ENCODE data around the gene AGBL1. TPM values are rescaled to one million over a fixed set of nuclear protein-coding genes. Genes with fewer than 3 reads are reported as not detected.

The AGBL1 gene
- total and polyA plus RNA-seq, 2 experiments from 2014 or later: 0.03 TPM; not detected in 1

DNA sequence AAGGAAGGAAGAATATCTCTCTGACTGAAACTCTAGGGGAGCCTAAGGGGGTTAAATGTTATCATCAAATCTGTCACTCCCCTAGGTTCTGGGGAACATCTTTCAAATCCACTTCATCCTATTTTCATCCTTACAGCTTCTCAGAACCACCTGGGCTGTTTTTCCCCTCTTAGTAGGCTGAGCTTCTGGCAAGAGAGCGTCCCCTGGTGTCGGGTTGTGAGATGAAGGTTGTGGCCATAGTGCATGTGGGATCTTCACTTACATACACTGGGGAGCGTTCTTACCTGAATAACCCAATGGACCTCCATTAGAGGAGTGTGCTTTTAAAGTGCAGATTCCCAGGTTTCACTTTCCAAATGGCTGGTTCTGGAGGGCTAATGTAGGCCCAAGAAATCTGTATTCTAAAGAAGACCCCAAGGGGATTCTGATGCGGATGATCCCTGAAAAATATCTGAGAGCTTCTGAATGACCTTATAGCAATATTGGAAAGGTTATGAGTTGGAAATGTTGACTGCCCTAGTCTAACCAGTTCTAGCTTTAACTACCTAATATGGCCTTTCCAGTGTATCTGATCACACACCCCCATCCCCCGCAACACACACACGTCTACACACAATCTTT, 663.7 kb downstream of the AGBL1 start (continued):
- TF ChIP-seq, protein P1, sequence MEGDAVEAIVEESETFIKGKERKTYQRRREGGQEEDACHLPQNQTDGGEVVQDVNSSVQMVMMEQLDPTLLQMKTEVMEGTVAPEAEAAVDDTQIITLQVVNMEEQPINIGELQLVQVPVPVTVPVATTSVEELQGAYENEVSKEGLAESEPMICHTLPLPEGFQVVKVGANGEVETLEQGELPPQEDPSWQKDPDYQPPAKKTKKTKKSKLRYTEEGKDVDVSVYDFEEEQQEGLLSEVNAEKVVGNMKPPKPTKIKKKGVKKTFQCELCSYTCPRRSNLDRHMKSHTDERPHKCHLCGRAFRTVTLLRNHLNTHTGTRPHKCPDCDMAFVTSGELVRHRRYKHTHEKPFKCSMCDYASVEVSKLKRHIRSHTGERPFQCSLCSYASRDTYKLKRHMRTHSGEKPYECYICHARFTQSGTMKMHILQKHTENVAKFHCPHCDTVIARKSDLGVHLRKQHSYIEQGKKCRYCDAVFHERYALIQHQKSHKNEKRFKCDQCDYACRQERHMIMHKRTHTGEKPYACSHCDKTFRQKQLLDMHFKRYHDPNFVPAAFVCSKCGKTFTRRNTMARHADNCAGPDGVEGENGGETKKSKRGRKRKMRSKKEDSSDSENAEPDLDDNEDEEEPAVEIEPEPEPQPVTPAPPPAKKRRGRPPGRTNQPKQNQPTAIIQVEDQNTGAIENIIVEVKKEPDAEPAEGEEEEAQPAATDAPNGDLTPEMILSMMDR (conservative IDR thresholded peaks at IDR 0.05; ENCODE audit: low read depth in 2 of 2): peak; percentile 92 to 98
- no peak for TF ChIP-seq NANOG (IDR thresholded peaks at IDR 0.05; ENCODE audit: borderline replicate concordance)
- TF ChIP-seq CREB1 (CRISPR knock-in tag; IDR thresholded peaks at IDR 0.05; ENCODE audit: low read depth): no peak
- no peak for TF ChIP-seq ZNF331 (CRISPR knock-in tag; IDR thresholded peaks at IDR 0.05; ENCODE audit: low read depth)
- TF ChIP-seq EZH2 (IDR thresholded peaks at IDR 0.05; ENCODE audit: low read depth, unreplicated experiment): no peak
- TF ChIP-seq, protein P2, sequence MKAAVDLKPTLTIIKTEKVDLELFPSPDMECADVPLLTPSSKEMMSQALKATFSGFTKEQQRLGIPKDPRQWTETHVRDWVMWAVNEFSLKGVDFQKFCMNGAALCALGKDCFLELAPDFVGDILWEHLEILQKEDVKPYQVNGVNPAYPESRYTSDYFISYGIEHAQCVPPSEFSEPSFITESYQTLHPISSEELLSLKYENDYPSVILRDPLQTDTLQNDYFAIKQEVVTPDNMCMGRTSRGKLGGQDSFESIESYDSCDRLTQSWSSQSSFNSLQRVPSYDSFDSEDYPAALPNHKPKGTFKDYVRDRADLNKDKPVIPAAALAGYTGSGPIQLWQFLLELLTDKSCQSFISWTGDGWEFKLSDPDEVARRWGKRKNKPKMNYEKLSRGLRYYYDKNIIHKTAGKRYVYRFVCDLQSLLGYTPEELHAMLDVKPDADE (IDR thresholded peaks at IDR 0.05): no peak

DNA sequence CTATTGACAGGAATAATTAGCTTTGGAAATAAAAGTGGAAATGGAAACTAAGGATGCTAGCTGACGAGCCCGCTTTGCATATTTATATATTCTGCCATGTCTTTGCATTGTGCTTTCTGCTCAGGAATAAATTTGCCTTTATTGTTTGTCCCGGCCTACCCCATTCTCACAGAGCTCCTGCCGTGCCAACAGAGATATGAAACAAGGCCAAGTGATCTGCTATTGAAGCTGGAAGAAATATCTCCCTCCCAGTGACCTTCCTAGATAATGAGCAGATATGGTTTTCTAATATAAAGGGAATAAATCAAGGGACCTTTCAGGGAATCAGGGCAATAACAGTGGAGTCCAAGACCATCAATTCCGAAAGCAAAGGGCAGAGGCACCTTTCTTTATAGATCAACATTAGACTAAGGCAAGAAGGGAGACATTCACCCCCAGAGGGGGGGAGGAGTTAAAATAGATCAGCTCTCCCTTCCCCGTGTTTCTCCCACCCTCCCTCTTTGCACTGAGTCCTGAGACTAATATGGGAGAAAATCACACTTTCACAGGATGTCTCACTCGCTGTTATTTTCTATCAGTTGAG, 664.6 kb downstream of the AGBL1 start:
- Histone ChIP-seq H2AFZ (no peak overlapping the region), H3K27me3 (ENCODE audit: insufficient read depth) (no peaks in the 10 kb centered on the region), H3K79me2 (replicated peaks; ENCODE audit: insufficient read depth) (no peaks in the 10 kb centered on the region), H3F3A (replicated peaks; ENCODE audit: low read depth) (no peaks in the 10 kb centered on the region), H4K20me1 (replicated peaks; ENCODE audit: insufficient read depth) (no peaks in the 10 kb centered on the region), H3K36me3 (ENCODE audit: insufficient read depth) (no peaks in the 10 kb centered on the region), H3K4me1 (ENCODE audit: insufficient read depth) (no peaks in the 10 kb centered on the region), H3K9me2 (ENCODE audit: insufficient read depth) (no peaks in the 10 kb centered on the region), H3K4me2 (no peak overlapping the region), H3K4me3 (no peak overlapping the region), H3K27ac (ENCODE audit: low read depth) (no peak overlapping the region)
- peaks cover 7% of the 10 kb centered on the region; the same call in 2 of the 3 replicates for H3K9me3 Mint-ChIP-seq
- no peak overlapping the region for H3K27ac Mint-ChIP-seq
- ATAC-seq (no peak), DNase-seq (ENCODE audit: low spot score) (no peak)
- peaks cover 5% of the 10 kb centered on the region; the same call in 2 of the 3 replicates for H3K4me1 Mint-ChIP-seq
- TF ChIP-seq EZH2phosphoT487 (IDR thresholded peaks at IDR 0.05; ENCODE audit: unreplicated experiment) (no peak), STAT1 (IDR thresholded peaks at IDR 0.05; ENCODE audit: unreplicated experiment) (no peak), ZNF114 (CRISPR knock-in tag; IDR thresholded peaks at IDR 0.05) (no peak), ZNF331 (CRISPR knock-in tag; IDR thresholded peaks at IDR 0.05; ENCODE audit: low read depth) (no peak)
- H3K4me3 Mint-ChIP-seq: no peak overlapping the region
- no peaks in the 10 kb centered on the region for H3K27me3 Mint-ChIP-seq (ENCODE audit: insufficient read depth, low read depth, poor library complexity)
- H3K36me3 Mint-ChIP-seq (ENCODE audit: low read depth): no peaks in the 10 kb centered on the region

DNA sequence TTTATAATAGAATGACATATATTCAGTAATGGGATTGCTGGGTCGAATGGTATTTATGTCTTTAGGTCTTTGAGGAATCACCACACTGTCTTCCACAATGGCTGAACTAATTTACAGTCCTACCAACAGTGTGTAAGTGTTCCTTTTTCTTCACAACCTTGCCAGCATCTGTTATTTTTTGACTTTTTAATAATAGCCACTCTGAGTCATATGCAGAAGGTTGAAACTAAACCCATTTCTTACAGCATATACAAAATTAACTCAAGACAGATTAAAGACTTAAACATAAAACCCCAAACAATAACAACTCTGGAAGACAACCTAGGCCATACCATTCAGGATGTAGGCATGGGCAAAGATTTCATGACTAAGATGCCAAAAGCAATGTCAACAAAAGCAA, 671.4 kb downstream of the AGBL1 start:
- peaks cover 7% of the 10 kb centered on the region; the same call in 2 of the 3 replicates for H3K9me3 Mint-ChIP-seq
- H4K20me1 ChIP-seq (replicated peaks; ENCODE audit: insufficient read depth): no peaks in the 10 kb centered on the region
- no peak overlapping the region for H3K27ac Mint-ChIP-seq
- DNase-seq (ENCODE audit: low spot score) (no peak), ATAC-seq (no peak)
- H3K4me2 ChIP-seq: no peak overlapping the region
- H3K27ac ChIP-seq (ENCODE audit: low read depth): no peak overlapping the region
- no peaks in the 10 kb centered on the region for H3K4me1 ChIP-seq (ENCODE audit: insufficient read depth)
- H3K27me3 ChIP-seq (ENCODE audit: insufficient read depth): no peaks in the 10 kb centered on the region
- no peaks in the 10 kb centered on the region for H3K36me3 Mint-ChIP-seq (ENCODE audit: low read depth)
- H3K27me3 Mint-ChIP-seq (ENCODE audit: insufficient read depth, low read depth, poor library complexity): no peaks in the 10 kb centered on the region
- H2AFZ ChIP-seq: no peak overlapping the region
- H3K9me2 ChIP-seq (ENCODE audit: insufficient read depth): no peaks in the 10 kb centered on the region
- no peaks in the 10 kb centered on the region for H3K36me3 ChIP-seq (ENCODE audit: insufficient read depth)
- no peaks in the 10 kb centered on the region for H3K79me2 ChIP-seq (replicated peaks; ENCODE audit: insufficient read depth)
- H3K4me3 Mint-ChIP-seq: no peak overlapping the region
- H3F3A ChIP-seq (replicated peaks; ENCODE audit: low read depth): no peaks in the 10 kb centered on the region
- no peaks in the 10 kb centered on the region for H3K4me1 Mint-ChIP-seq
- H3K4me3 ChIP-seq: no peak overlapping the region
- TF ChIP-seq ZNF331 (CRISPR knock-in tag; IDR thresholded peaks at IDR 0.05; ENCODE audit: low read depth) (no peak), NANOG (IDR thresholded peaks at IDR 0.05; ENCODE audit: borderline replicate concordance) (no peak), STAT1 (IDR thresholded peaks at IDR 0.05; ENCODE audit: unreplicated experiment) (no peak), POLR2AphosphoS5 (IDR thresholded peaks at IDR 0.05; ENCODE audit: low read depth) (no peak), ZNF114 (CRISPR knock-in tag; IDR thresholded peaks at IDR 0.05) (no peak), EZH2 (IDR thresholded peaks at IDR 0.05; ENCODE audit: low read depth, unreplicated experiment) (no peak), CREB1 (CRISPR knock-in tag; IDR thresholded peaks at IDR 0.05; ENCODE audit: low read depth) (no peak), EZH2phosphoT487 (IDR thresholded peaks at IDR 0.05; ENCODE audit: unreplicated experiment) (no peak), JUNB (IDR thresholded peaks at IDR 0.05; ENCODE audit: unreplicated experiment) (no peak)
- TF ChIP-seq, protein P2 (IDR thresholded peaks at IDR 0.05): no peak
- TF ChIP-seq, protein P3, sequence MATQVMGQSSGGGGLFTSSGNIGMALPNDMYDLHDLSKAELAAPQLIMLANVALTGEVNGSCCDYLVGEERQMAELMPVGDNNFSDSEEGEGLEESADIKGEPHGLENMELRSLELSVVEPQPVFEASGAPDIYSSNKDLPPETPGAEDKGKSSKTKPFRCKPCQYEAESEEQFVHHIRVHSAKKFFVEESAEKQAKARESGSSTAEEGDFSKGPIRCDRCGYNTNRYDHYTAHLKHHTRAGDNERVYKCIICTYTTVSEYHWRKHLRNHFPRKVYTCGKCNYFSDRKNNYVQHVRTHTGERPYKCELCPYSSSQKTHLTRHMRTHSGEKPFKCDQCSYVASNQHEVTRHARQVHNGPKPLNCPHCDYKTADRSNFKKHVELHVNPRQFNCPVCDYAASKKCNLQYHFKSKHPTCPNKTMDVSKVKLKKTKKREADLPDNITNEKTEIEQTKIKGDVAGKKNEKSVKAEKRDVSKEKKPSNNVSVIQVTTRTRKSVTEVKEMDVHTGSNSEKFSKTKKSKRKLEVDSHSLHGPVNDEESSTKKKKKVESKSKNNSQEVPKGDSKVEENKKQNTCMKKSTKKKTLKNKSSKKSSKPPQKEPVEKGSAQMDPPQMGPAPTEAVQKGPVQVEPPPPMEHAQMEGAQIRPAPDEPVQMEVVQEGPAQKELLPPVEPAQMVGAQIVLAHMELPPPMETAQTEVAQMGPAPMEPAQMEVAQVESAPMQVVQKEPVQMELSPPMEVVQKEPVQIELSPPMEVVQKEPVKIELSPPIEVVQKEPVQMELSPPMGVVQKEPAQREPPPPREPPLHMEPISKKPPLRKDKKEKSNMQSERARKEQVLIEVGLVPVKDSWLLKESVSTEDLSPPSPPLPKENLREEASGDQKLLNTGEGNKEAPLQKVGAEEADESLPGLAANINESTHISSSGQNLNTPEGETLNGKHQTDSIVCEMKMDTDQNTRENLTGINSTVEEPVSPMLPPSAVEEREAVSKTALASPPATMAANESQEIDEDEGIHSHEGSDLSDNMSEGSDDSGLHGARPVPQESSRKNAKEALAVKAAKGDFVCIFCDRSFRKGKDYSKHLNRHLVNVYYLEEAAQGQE (IDR thresholded peaks at IDR 0.05; ENCODE audit: unreplicated experiment): no peak

All from GM23338 (cell line).